ENCODE measurements around the gene METTL25. TPM values are rescaled to one million over a fixed set of nuclear protein-coding genes. Genes with fewer than 3 reads are reported as not detected.

Gene METTL25
- total RNA-seq, 2 donors from 2014 or later: 16.3 to 20.6 TPM

- Histone ChIP-seq H3K36me3 (peaks cover 6% of the 10 kb centered on the region), H3K27me3 (no peaks in the 10 kb centered on the region), H3K27ac (no peak overlapping the region), H3K9me3 (no peaks in the 10 kb centered on the region), H3K4me1 (no peaks in the 10 kb centered on the region), H3K4me3 (no peak overlapping the region)
- no peak for TF ChIP-seq CTCF (IDR thresholded peaks at IDR 0.05)
- DNase-seq (ENCODE audit: low spot score): no peak
Measured at GRCh38 chr12:82436354-82436753, 78.0 kb downstream of the METTL25 start.

GRCh38 chr12:82437744-82438143 is 79.4 kb downstream of the METTL25 start:
- Histone ChIP-seq H3K36me3 (peaks cover 6% of the 10 kb centered on the region), H3K4me3 (no peak overlapping the region), H3K9me3 (no peaks in the 10 kb centered on the region), H3K4me1 (no peaks in the 10 kb centered on the region), H3K27me3 (no peaks in the 10 kb centered on the region), H3K27ac (no peak overlapping the region)
- DNase-seq (ENCODE audit: low spot score): no peak
- no peak for TF ChIP-seq CTCF (IDR thresholded peaks at IDR 0.05)

- H3K4me3 ChIP-seq: no peak overlapping the region
- peaks cover 6% of the 10 kb centered on the region for H3K36me3 ChIP-seq
- H3K9me3 ChIP-seq: no peaks in the 10 kb centered on the region
- H3K27ac ChIP-seq: no peak overlapping the region
- no peaks in the 10 kb centered on the region for H3K4me1 ChIP-seq
- no peak for DNase-seq (ENCODE audit: low spot score)
- no peaks in the 10 kb centered on the region for H3K27me3 ChIP-seq
- TF ChIP-seq CTCF (IDR thresholded peaks at IDR 0.05): no peak
Measured at GRCh38 chr12:82438356-82438755, 80.0 kb downstream of the METTL25 start.

- peaks cover 6% of the 10 kb centered on the region for H3K36me3 ChIP-seq
Measured at GRCh38 chr12:82440885-82441284, 82.6 kb downstream of the METTL25 start.

GRCh38 chr12:82448911-82449578 is 90.7 kb downstream of the METTL25 start:
- Histone ChIP-seq H3K27me3 (no peaks in the 10 kb centered on the region), H3K4me3 (no peak overlapping the region), H3K36me3 (no peaks in the 10 kb centered on the region), H3K27ac (no peak overlapping the region), H3K9me3 (no peaks in the 10 kb centered on the region), H3K4me1 (no peaks in the 10 kb centered on the region)
- TF ChIP-seq CTCF (IDR thresholded peaks at IDR 0.05): no peak
- no peak for DNase-seq (ENCODE audit: low spot score)

More at GRCh38 chr12:82440885-82441284, 82.6 kb downstream of the METTL25 start:
- no peak for TF ChIP-seq CTCF (IDR thresholded peaks at IDR 0.05)
- no peak overlapping the region for H3K4me3 ChIP-seq
- H3K4me1 ChIP-seq: no peaks in the 10 kb centered on the region
- H3K27me3 ChIP-seq: no peaks in the 10 kb centered on the region
- no peak for DNase-seq (ENCODE audit: low spot score)
- H3K9me3 ChIP-seq: no peaks in the 10 kb centered on the region
- no peak overlapping the region for H3K27ac ChIP-seq

GRCh38 chr12:82456633-82457032 is 98.3 kb downstream of the METTL25 start:
- no peaks in the 10 kb centered on the region for H3K27me3 ChIP-seq
- no peak overlapping the region for H3K4me3 ChIP-seq
- DNase-seq (ENCODE audit: low spot score): no peak
- H3K27ac ChIP-seq: no peak overlapping the region
- H3K9me3 ChIP-seq: no peaks in the 10 kb centered on the region
- H3K4me1 ChIP-seq: no peaks in the 10 kb centered on the region
- no peak for TF ChIP-seq CTCF (IDR thresholded peaks at IDR 0.05)
- no peaks in the 10 kb centered on the region for H3K36me3 ChIP-seq

Data from right atrium auricular region (tissue), 2 donors.